Sigmoid colon (tissue), 4 donors: ENCODE measurements around the gene RTKN2.

Experiments
- CTCF ChIP-seq, 4 experiments: fragments of 450-650 bp in 3 of 4; fragments of 200-600 bp in 1 of 4; IDR thresholded peaks; one replicate each; pipeline ENCODE4 v1.5.1; 2016 to 2019; ENCODE audit warnings: antibody characterized with exemption in 4 of 4, mild to moderate bottlenecking in 3 of 4, moderate library complexity in 2 of 4
- POLR2AphosphoS5 ChIP-seq, 4 donors: sonication (generic); formaldehyde crosslinking; IDR thresholded peaks; one replicate each; pipeline ENCODE4 v1.6.1; 2017; ENCODE audit warnings: antibody characterized with exemption in 4 of 4

GRCh38 chr10:62162261-62162981 lies 106.2 kb downstream of the RTKN2 start:
- TF ChIP-seq POLR2AphosphoS5 (IDR thresholded peaks at IDR 0.05) = no peak
- no peak for TF ChIP-seq CTCF (IDR thresholded peaks at IDR 0.05)
